Measurements from ENCODE around the gene NEK10.

- TF ChIP-seq, protein P1, sequence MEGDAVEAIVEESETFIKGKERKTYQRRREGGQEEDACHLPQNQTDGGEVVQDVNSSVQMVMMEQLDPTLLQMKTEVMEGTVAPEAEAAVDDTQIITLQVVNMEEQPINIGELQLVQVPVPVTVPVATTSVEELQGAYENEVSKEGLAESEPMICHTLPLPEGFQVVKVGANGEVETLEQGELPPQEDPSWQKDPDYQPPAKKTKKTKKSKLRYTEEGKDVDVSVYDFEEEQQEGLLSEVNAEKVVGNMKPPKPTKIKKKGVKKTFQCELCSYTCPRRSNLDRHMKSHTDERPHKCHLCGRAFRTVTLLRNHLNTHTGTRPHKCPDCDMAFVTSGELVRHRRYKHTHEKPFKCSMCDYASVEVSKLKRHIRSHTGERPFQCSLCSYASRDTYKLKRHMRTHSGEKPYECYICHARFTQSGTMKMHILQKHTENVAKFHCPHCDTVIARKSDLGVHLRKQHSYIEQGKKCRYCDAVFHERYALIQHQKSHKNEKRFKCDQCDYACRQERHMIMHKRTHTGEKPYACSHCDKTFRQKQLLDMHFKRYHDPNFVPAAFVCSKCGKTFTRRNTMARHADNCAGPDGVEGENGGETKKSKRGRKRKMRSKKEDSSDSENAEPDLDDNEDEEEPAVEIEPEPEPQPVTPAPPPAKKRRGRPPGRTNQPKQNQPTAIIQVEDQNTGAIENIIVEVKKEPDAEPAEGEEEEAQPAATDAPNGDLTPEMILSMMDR (IDR thresholded peaks at IDR 0.05) = no peak
- TF ChIP-seq EZH2 (IDR thresholded peaks at IDR 0.05; ENCODE audit: borderline replicate concordance, insufficient read depth, low read depth, low read length, poor library complexity, severe bottlenecking) = no peak
Measured at GRCh38 chr3:27176256-27176655, 192.9 kb downstream of the NEK10 start.

Data from B cell (primary cell).